GM18526 (cell line): Measurements from ENCODE around the gene SLC13A4.

ENCODE experiments used
- POLR2A ChIP-seq: IDR thresholded peaks from 3 replicates; pipeline ENCODE4 v1.6.1; 2011; ENCODE audit not compliant: insufficient read length; ENCODE audit errors: extremely low read depth

Gene SLC13A4

GRCh38 chr7:135758531-135758932 is 30.5 kb upstream of the SLC13A4 start:
- no peak for TF ChIP-seq POLR2A

GRCh38 chr7:135757719-135758411 is 29.9 kb upstream of the SLC13A4 start:
- TF ChIP-seq POLR2A, result no peak

GRCh38 chr7:135756191-135756590 is 28.2 kb upstream of the SLC13A4 start:
- no peak for TF ChIP-seq POLR2A

- TF ChIP-seq POLR2A, result no peak
Observed at GRCh38 chr7:135755351-135755753, 27.4 kb upstream of the SLC13A4 start.

GRCh38 chr7:135753616-135754413 is 25.8 kb upstream of the SLC13A4 start:
- no peak for TF ChIP-seq POLR2A

- no peak for TF ChIP-seq POLR2A
Observed at GRCh38 chr7:135748770-135749169, 20.8 kb upstream of the SLC13A4 start, which contains the start of gene FAM180A. Gene FAM180A (minus strand): TSS chr7:135748813. CDS start chr7:135748580, 233 bp downstream.

- no peak for TF ChIP-seq POLR2A
Observed at GRCh38 chr7:135747366-135747765, 19.4 kb upstream of the SLC13A4 start.

GRCh38 chr7:135745703-135746312 is 17.8 kb upstream of the SLC13A4 start:
- TF ChIP-seq POLR2A, result no peak

- TF ChIP-seq POLR2A, result no peak
Observed at GRCh38 chr7:135744938-135745702, 17.1 kb upstream of the SLC13A4 start.

GRCh38 chr7:135743907-135744731 is 16.1 kb upstream of the SLC13A4 start:
- no peak for TF ChIP-seq POLR2A

- no peak for TF ChIP-seq POLR2A
Observed at GRCh38 chr7:135742371-135742770, 14.4 kb upstream of the SLC13A4 start.

GRCh38 chr7:135741905-135742304 is 13.9 kb upstream of the SLC13A4 start:
- no peak for TF ChIP-seq POLR2A

GRCh38 chr7:135740889-135741288 is 12.9 kb upstream of the SLC13A4 start:
- TF ChIP-seq POLR2A, result no peak

- no peak for TF ChIP-seq POLR2A
Observed at GRCh38 chr7:135736586-135737305, 8.8 kb upstream of the SLC13A4 start.

GRCh38 chr7:135734343-135734689 is 6.3 kb upstream of the SLC13A4 start:
- no peak for TF ChIP-seq POLR2A
